Measurements from ENCODE around the gene ORM2.
A peak's percentile ranks its signal among the peaks of the same experiment; 100 is the strongest.

The ORM2 gene

GRCh38 chr9:114284316-114285060 is 45.2 kb upstream of the ORM2 start:
- no peak overlapping the region for H3K4me3 ChIP-seq (ENCODE audit: control insufficient read depth, low read depth, low read length)
- no peak for DNase-seq (ENCODE audit: low read depth)
- no peak for TF ChIP-seq CTCF (conservative IDR thresholded peaks at IDR 0.05; ENCODE audit: control insufficient read depth, insufficient read depth, low read depth, low read length)

- no peak overlapping the region for H3K4me3 ChIP-seq (ENCODE audit: control insufficient read depth, low read depth, low read length)
- peak; percentile 93 for DNase-seq (ENCODE audit: low read depth)
- no peak for TF ChIP-seq CTCF (conservative IDR thresholded peaks at IDR 0.05; ENCODE audit: control insufficient read depth, insufficient read depth, low read depth, low read length)
These were observed 44.4 kb upstream of the ORM2 start for GRCh38 chr9:114285166-114285867.

- no peak for TF ChIP-seq CTCF (conservative IDR thresholded peaks at IDR 0.05; ENCODE audit: control insufficient read depth, insufficient read depth, low read depth, low read length)
- no peak for DNase-seq (ENCODE audit: low read depth)
- no peak overlapping the region for H3K4me3 ChIP-seq (ENCODE audit: control insufficient read depth, low read depth, low read length)
These were observed 43.5 kb upstream of the ORM2 start for GRCh38 chr9:114286146-114286679.

DNA sequence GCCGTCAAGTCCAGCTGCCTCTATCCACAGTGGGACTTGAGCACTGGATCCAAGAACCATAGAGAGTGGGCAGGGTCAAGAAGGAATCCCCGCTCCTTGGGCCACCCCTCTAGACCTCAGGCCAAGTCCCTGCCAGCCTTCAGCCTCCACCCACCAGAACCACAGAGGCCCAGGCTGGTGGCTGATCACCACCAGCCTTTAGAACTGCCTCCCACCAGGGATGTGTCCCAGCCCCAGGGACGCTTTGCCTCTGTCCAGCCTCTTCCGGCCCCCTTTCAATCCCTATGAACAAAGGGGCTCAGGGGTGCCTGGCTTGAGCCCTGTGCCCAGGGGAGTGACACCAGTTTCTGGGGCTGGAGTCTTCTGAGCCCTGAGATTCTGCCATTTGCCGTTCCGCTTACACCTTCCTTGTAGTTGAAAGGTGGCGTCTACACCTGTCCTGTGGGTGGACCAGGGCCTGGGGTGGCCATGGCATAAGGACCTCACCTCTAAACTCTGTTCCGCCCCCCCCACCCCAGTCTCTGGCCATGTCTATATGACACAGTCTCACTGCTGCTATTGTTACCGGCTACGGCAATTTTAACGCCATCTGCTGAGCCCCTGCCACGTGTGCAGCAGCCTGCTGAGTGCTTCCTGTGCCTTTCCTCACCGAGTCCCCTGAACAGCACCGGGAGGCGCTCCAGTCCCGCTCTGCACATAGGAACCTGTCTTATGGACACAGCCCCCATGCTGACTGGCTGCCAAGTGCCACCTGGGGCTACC is 42.5 kb upstream of the ORM2 start:
- no peak for DNase-seq (ENCODE audit: low read depth)
- no peak for TF ChIP-seq CTCF (conservative IDR thresholded peaks at IDR 0.05; ENCODE audit: control insufficient read depth, insufficient read depth, low read depth, low read length)
- H3K4me3 ChIP-seq (ENCODE audit: control insufficient read depth, low read depth, low read length) = no peak overlapping the region

- DNase-seq (ENCODE audit: low read depth) = no peak
- TF ChIP-seq CTCF (conservative IDR thresholded peaks at IDR 0.05; ENCODE audit: control insufficient read depth, insufficient read depth, low read depth, low read length) = no peak
- no peak overlapping the region for H3K4me3 ChIP-seq (ENCODE audit: control insufficient read depth, low read depth, low read length)
These were observed 41.9 kb upstream of the ORM2 start for GRCh38 chr9:114287763-114288192.
